Brain pericyte (primary cell): Measurements from ENCODE around the gene OR10H5.
"Not testable (repeated sequence)": the region's sequence is repeated elsewhere in the genome, so short reads cannot be mapped to it uniquely, and the experiment has no call there.

Experiments
- DNase-seq: peaks from one replicate; pipeline ENCODE4 v3.0.0-alpha.2; 2012; ENCODE audit warnings: low read depth, low spot score

OR10H5 gene

DNA sequence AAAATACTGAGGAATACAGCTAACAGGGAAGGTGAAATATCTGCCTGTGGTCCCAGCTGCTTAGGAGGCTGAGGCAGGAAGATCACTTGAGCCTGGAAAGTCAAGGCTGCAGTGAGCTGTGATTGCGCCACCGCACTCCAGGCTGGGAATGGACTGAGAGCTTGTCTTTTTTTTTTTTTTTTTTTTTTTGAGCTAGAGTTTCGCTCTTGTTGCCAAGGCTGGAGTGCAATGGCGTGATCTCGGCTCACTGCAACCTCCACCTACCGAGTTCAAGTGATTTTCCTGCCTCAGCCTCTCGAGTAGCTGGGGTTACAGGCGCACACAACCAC, 56.4 kb downstream of the OR10H5 start:
- DNase-seq: not testable (repeated sequence)

DNA sequence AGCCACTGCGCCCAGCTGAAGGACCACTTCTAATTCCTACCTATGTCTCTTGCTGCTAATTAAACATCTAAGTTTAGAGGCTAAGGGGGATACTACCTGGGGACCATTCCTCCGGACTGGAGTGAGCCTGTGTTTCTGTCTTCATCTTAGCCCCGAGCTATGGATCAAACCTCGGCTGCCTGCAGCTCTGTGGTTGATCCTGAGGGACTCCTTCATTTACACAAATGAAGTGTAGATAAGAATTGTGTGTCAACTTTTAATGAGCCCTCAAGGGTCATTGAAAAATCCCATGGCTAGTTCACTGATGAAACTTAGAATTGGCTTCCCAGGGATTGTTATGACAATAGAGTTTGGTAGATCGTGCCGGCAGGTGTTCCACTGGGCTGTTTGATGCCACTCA, 59.5 kb downstream of the OR10H5 start:
- DNase-seq: no peak

DNA sequence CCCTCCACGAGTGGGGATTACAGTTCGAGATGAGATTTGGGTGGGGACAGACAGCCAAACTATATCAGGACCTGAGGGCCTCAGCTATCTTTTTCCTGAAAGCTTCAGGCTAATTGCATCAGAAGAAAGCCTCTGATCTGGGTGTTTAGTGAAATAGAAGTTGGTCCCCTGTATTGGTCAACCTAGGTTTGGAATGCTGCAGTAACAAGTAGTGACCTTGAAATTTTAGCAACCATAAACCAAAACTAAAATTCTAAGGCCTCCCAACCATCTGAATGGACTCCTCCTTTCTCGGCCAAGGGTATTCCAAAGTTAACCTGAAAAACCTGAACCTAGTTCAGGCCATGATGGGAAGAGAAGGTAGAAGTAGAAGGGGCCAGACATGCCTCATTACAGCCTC, 62.9 kb downstream of the OR10H5 start:
- no peak for DNase-seq
